ENCODE measurements around the gene CDK18.

The CDK18 gene

GRCh38 chr1:205536759-205537361 lies 32.4 kb downstream of the CDK18 start:
- Histone ChIP-seq H3K36me3 (no peaks in the 10 kb centered on the region), H3K27me3 (peaks cover 21% of the 10 kb centered on the region), H3K27ac (no peak overlapping the region), H3K4me1 (ENCODE audit: control insufficient read depth in 1 of 2, insufficient read depth in 1 of 2, low read depth in 1 of 2, low read length in 1 of 2) (peaks cover 0 to 7% of the 10 kb centered on the region in 2 experiments), H3K9me3 (no peaks in the 10 kb centered on the region), H3K4me3 (ENCODE audit: low read depth in 1 of 2, low read length in 1 of 2) (no peak overlapping the region)
- no peak for TF ChIP-seq CTCF (IDR thresholded peaks at IDR 0.05)

GRCh38 chr1:205537386-205538018 lies 33.0 kb downstream of the CDK18 start:
- H3K36me3 ChIP-seq = no peaks in the 10 kb centered on the region
- no peak overlapping the region for H3K4me3 ChIP-seq (ENCODE audit: low read depth in 1 of 2, low read length in 1 of 2)
- H3K27ac ChIP-seq = no peak overlapping the region
- H3K4me1 ChIP-seq (ENCODE audit: control insufficient read depth in 1 of 2, insufficient read depth in 1 of 2, low read depth in 1 of 2, low read length in 1 of 2) = peaks cover 0 to 7% of the 10 kb centered on the region in 2 experiments
- TF ChIP-seq CTCF (IDR thresholded peaks at IDR 0.05) = no peak
- H3K27me3 ChIP-seq = peaks cover 28% of the 10 kb centered on the region
- H3K9me3 ChIP-seq = no peaks in the 10 kb centered on the region

- no peak overlapping the region for H3K4me3 ChIP-seq (ENCODE audit: low read depth in 1 of 2, low read length in 1 of 2)
- H3K27me3 ChIP-seq = peaks cover 36% of the 10 kb centered on the region
- H3K4me1 ChIP-seq (ENCODE audit: control insufficient read depth in 1 of 2, insufficient read depth in 1 of 2, low read depth in 1 of 2, low read length in 1 of 2) = peaks cover 0 to 7% of the 10 kb centered on the region in 2 experiments
- H3K9me3 ChIP-seq = no peaks in the 10 kb centered on the region
- H3K36me3 ChIP-seq = no peaks in the 10 kb centered on the region
- no peak overlapping the region for H3K27ac ChIP-seq
- TF ChIP-seq CTCF (IDR thresholded peaks at IDR 0.05) = no peak
These were observed 33.9 kb downstream of the CDK18 start for GRCh38 chr1:205538235-205538840.

- Histone ChIP-seq H3K36me3 (no peaks in the 10 kb centered on the region), H3K4me1 (ENCODE audit: control insufficient read depth in 1 of 2, insufficient read depth in 1 of 2, low read depth in 1 of 2, low read length in 1 of 2) (peaks cover 0 to 7% of the 10 kb centered on the region in 2 experiments), H3K9me3 (no peaks in the 10 kb centered on the region), H3K4me3 (ENCODE audit: low read depth in 1 of 2, low read length in 1 of 2) (no peak overlapping the region), H3K27ac (no peak overlapping the region), H3K27me3 (peaks cover 60% of the 10 kb centered on the region)
- no peak for TF ChIP-seq CTCF (IDR thresholded peaks at IDR 0.05)
These were observed 36.9 kb downstream of the CDK18 start for GRCh38 chr1:205541161-205541886.

GRCh38 chr1:205542367-205542766 lies 37.9 kb downstream of the CDK18 start:
- no peak for TF ChIP-seq CTCF (IDR thresholded peaks at IDR 0.05)
- peaks cover 0 to 7% of the 10 kb centered on the region in 2 experiments for H3K4me1 ChIP-seq (ENCODE audit: control insufficient read depth in 1 of 2, insufficient read depth in 1 of 2, low read depth in 1 of 2, low read length in 1 of 2)

More at GRCh38 chr1:205542367-205542766, 37.9 kb downstream of the CDK18 start:
- Histone ChIP-seq H3K4me3 (ENCODE audit: low read depth in 1 of 2, low read length in 1 of 2) (no peak overlapping the region), H3K9me3 (no peaks in the 10 kb centered on the region), H3K36me3 (no peaks in the 10 kb centered on the region), H3K27me3 (peaks cover 58% of the 10 kb centered on the region), H3K27ac (no peak overlapping the region)

Data from neutrophil (primary cell).